HG03354 (cell line): ENCODE measurements around the gene MALL.
"Not testable (repeated sequence)": the region's sequence is repeated elsewhere in the genome, so short reads cannot be mapped to it uniquely, and the experiment has no call there.

ENCODE experiments used
- ATAC-seq: cut with Tn5 transposase; IDR thresholded peaks from one replicate; pipeline ENCODE4 v1.9.1; 2021; ENCODE audit warnings: mild to moderate bottlenecking; ENCODE audit not compliant: unreplicated experiment, poor library complexity, severe bottlenecking

Gene MALL

DNA sequence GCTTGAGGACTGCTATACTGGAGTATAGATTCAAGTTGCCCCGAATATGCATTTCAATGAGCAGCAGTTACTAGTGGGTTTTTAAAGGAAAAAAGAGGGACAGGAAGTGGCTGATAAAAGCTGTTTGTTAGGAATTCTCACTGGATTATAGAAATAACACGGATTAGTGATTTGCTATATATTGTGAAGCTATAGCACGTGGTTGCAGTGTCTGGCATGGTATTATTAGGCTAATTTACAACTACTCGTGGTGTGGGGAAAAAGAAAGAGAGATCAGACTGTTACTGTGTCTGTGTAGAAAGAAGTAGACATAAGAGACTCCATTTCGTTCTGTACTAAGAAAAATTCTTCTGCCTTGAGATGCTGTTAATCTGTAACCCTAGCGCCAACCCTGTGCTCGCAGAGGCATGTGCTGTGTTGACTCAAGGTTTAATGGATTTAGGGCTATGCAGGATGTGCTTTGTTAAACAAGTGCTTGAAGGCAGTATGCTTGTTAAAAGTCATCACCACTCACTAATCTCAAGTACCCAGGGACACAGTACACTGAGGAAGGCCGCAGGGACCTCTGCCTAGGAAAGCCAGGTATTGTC, 59.7 kb downstream of the MALL start:
- not testable (repeated sequence) for ATAC-seq

DNA sequence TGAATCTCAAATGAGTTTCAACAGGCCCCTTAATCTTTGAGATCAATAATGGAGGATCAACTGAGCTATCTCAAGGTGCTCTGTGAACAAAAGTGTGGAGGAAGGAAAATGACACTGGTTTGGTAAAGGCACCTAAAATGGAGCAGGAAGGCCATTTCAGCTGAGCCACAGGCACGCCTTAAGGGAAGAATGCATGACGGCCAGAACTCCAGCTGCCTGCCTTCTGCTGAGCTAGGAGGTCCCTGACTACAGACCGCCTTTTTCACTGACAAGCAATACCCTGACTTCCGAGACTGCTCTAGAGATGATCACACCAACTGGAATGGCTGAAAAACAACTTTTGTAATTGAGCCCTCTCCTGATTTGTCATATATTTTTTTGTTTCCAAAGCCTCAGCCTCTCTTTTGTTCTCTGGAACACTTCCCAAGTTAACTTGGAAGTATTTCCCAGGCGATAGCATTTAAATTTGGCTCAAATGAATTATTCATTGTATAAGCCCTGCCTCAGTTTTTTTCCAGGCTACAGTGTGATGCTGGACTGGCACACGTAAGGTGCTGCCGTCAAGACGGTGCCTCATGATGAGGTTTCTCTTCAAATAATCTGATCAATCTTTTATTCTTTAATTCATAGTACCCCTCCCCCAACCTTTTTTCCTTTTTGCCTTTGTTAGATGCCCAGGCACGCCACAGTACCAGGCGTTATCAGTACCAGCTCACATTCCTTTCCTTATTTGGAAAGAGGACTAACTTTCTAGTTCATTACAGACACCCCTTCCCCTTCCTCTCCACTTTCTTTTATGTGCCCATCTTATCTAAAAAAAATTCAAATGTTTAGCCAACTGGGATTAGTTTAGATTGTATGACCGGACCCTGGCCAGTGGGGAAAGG, 60.9 kb downstream of the MALL start:
- not testable (repeated sequence) for ATAC-seq

DNA sequence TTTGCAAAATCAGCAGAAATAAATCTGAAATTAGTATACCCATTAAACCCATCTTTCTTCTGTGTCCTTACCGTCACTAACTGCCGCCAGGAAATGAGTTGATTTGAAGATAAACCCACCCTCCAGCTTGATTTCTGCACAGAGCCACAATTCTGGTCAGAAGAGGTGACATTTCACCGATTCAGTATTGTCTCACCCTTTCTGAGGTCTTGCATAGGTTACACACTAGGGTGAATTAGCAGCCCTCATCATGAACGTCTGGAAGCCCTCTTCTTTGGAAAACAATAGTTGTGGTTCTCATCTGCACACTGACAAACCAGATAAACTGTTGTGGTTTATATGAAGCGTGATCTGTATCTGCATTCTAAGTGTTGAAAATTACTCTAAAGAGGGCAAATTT, 61.9 kb downstream of the MALL start:
- ATAC-seq, result not testable (repeated sequence)

DNA sequence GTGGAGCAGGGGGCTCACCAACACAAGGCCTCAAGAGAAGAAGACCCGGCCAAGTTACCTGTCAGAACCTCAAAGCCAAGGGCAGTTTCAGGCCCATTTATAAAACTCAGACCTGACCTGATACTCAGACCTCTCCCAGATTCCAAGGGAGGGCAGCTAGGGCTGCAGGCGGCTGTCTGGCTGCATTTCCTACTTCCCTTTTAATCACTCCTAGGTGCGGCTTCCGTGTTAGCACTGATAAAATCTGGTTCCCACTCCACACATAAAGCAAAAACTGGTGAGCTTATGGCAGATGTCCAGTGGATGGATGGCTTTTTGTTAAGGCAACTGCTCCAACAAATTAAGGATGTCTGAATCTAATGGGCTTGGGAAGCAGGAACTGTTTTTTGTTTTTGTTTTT, 63.5 kb downstream of the MALL start:
- not testable (repeated sequence) for ATAC-seq

DNA sequence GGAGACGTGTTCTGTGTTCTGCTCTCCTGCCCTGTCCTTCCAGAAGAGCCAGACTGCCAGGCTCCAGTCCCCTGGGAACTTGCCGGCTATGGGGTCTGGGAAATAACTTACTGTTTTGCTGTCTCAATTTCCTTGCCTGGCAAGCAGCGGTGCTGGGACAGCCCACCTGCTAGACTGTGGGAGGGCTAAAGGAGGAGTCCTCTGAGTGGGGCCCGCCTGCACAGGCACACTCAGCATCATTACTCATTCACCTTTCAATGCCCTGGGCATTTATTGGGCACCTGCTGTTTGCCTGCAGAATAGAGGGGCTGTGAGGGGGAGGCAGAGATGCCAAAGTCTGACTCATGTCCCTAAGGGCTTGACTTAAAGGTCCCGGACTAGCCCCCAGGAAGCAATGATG, 65.4 kb downstream of the MALL start:
- ATAC-seq, result not testable (repeated sequence)

DNA sequence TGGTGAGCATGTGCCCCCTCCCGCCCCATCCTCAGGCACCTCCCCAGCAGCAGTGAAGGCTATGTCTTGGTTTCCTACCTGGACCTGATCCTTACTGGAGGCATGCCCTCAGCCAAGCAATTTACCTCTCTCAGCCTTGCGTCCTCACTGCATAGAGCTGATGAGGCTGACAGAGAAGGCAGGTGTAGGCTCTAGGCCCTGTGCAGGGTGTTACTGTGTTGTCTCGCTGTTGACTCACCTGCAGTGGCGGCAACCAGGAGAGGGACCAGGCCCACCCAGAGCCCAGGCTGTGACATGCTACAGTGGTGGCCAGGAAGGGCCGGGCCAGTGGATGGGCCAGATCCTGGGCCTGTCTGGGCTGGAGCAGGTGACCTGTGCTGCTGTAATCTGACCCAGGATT, 65.9 kb downstream of the MALL start:
- not testable (repeated sequence) for ATAC-seq

DNA sequence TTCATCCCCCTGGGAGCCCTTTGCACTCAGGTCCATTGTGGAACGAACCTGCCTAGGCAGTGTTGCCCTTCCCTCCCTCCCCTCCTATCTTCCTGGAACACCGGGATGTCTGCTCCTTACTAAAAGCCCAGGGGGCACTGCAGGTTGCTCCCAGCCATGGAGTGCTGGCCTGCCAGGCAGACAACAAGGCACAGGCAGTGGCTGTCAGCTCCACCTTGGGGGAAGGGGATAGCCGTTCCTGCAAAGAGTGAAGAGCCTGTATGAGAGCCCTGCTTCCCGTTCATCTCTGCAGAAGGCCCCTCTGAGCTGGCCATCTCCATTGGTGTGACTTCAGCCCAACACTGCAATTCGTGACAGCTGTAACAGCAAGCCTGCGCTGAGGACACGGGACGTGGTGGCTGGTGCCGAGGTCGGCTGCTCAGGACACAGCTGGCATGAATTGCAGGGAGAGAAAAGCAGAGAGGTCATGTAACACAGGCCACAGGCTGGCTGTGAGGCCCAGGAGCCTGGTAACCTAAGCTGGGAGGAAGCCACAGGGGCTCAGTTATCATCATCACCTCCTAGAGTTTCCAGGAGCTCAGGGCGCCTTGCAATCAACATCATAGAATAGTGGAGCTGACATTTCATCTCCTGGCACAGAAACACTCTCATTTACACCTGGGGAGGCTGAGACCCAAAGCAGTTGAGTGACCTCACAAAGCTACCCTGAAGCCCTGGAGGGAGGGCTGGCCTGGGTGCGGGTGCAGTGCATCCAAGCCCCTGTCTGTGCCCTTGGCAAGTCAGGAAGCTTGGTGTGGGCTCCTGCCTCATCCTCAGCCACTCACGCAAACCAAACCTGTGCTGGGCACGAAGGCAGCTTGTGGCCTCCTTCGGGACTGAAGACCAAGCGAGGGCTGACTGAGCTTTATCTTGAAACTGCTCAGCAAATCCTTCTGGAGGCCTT, 67.1 kb downstream of the MALL start:
- ATAC-seq, result not testable (repeated sequence)

DNA sequence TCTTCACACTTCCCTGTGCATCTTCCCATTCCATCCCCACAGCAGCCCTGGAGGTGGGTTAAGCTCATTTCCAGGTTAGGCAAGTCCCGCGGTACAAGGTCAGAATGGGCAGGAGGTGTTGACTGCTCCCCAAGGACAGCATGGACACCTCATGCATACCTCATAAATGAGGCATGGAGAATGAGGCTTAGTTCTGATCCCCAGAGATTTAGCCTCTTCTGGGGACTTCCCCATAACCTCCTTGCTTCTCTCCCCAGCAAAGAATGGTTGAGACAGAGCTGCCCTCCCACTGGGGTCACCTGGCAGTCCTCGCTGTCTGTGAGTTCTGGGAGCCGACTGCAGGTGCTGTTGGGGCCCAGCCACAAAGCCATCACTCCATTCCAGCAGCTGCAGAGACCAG, 68.4 kb downstream of the MALL start:
- ATAC-seq, result not testable (repeated sequence)

DNA sequence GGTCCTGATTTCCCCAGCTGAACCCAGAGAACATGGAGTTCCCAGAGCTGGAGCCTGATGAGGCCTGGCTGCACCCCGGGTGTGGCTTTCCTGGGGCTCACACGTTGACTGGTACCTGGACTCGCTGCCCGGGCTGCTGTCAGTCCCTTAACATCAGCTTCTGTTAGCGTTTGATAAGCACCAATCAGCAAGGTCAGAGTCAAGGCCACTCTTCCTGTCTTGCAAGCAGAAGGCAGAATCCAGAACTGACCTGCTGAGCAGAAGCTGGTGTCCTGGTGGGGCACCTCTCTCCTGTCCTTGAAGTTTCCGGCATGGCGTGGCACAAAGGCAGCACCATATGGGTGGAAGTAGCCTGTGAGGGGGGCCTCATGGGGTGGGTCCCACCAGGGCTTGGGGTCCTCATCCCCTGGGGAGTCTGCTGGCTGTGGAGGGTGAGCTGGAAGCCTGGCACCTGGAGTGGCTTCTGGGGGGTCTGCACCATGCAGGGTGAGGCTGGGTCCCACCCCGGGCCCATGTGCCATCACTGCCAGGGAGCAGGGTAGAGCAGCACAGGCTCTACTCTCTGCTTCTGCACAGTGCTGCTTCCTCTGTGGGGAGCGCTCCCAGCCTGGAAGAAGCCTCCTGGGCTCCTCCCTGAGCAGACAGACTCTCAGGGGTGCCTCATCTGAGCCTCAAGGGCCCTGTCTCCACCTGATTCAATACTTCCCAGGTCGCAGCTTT, 73.5 kb downstream of the MALL start:
- ATAC-seq, result not testable (repeated sequence)

DNA sequence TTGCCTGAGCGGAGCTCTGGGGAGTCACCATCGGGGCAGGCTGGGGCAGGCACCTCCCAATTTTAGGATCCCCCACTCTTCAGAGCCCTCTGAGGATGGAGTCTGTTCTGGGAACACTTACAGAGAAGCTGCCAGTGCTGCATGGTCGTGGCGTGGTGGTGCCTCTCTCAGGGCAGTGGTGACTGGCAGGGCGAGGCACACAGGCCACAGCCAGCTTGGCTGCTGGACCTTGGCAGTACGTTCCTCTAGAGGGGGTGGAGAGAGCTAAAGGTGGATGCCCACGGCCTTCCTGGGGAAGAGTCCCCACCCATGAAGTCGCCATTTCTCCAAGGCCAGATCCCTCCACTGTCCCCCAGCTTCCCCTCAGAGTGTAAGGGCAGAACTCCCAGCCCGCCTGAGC, 78.3 kb downstream of the MALL start:
- ATAC-seq, result not testable (repeated sequence)

DNA sequence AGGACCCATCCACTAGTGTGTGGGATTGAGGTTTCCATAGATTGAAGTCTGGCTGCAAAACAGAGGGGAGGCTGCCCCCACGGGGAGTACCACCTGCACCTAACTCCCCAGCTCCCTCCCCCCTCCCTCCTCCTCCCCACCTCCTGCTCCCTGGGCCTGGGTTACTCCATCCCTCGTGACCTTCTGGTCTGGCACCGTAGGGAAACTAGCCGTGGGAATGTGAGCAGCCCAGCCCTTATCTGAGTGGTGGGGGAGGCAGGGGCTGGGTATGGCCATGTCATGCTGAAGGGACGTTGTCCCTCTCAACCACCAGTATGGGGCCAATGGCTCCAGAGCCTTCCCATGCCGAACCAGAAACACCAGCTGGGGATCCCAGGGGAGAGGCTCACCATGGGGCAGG, 80.2 kb downstream of the MALL start:
- ATAC-seq, result not testable (repeated sequence)

DNA sequence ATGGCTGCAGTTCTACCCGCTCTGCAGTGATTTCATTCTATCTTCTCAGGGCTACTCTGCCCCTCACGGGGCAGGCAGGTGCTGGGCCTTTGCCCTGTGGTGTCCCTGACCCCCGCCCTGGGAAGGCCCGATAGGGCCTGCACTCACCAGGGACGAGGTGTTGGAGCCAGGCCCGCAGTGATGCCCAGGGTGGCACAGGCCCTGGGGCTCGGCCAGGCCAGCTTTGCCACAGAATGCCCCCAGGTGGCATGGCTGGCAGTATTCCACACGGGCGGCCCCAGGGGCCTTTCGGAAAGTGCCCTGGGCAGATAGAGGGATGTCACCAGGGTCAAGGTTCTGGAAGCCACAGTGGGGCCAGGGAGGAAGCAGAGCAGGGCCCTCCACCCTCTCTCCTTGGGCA, 80.7 kb downstream of the MALL start:
- ATAC-seq, result not testable (repeated sequence)
